Parathyroid adenoma (tissue), 2 donors: Measurements from ENCODE around the gene RASSF7.

ENCODE experiments used
- H2AFZ ChIP-seq: fragments of 300-600 bp; sonication (generic); one replicate; pipeline ENCODE4 v1.7.0; 2017; ENCODE audit warnings: antibody characterized with exemption, mild to moderate bottlenecking
- H3K27ac ChIP-seq: fragments of 300-600 bp; sonication (generic); one replicate; pipeline ENCODE4 v1.7.0; 2017
- H3K27me3 ChIP-seq: fragments of 300-600 bp; sonication (generic); one replicate; pipeline ENCODE4 v1.7.0; 2017; ENCODE audit warnings: low read length; ENCODE audit not compliant: control insufficient read depth, insufficient read depth
- H3K36me3 ChIP-seq: fragments of 300-600 bp; sonication (generic); one replicate; pipeline ENCODE4 v1.7.0; 2017; ENCODE audit warnings: low read length; ENCODE audit not compliant: control insufficient read depth, insufficient read depth
- H3K4me1 ChIP-seq: fragments of 300-600 bp; sonication (generic); one replicate; pipeline ENCODE4 v1.7.0; 2017; ENCODE audit warnings: control low read depth
- H3K4me2 ChIP-seq: fragments of 300-600 bp; sonication (generic); one replicate; pipeline ENCODE4 v1.7.0; 2017; ENCODE audit warnings: low read length
- H3K4me3 ChIP-seq: fragments of 300-600 bp; sonication (generic); one replicate; pipeline ENCODE4 v1.7.0; 2017; ENCODE audit warnings: low read depth, low read length
- H3K79me2 ChIP-seq: fragments of 300-600 bp; sonication (generic); one replicate; pipeline ENCODE4 v1.7.0; 2017; ENCODE audit warnings: control low read depth
- H3K9ac ChIP-seq: fragments of 300-600 bp; sonication (generic); one replicate; pipeline ENCODE4 v1.7.0; 2017; ENCODE audit warnings: mild to moderate bottlenecking
- H3K9me3 ChIP-seq: fragments of 300-600 bp; sonication (generic); one replicate; pipeline ENCODE4 v1.7.0; 2017; ENCODE audit warnings: low read length; ENCODE audit not compliant: control insufficient read depth
- TF ChIP-seq, protein P1 (sequence below): fragments of 300-600 bp; sonication (generic); IDR thresholded peaks from one replicate; pipeline ENCODE4 v1.7.0; 2017; ENCODE audit warnings: antibody characterized with exemption, mild to moderate bottlenecking
- donor health status: primary hyperparathyroidism.

Gene RASSF7

DNA sequence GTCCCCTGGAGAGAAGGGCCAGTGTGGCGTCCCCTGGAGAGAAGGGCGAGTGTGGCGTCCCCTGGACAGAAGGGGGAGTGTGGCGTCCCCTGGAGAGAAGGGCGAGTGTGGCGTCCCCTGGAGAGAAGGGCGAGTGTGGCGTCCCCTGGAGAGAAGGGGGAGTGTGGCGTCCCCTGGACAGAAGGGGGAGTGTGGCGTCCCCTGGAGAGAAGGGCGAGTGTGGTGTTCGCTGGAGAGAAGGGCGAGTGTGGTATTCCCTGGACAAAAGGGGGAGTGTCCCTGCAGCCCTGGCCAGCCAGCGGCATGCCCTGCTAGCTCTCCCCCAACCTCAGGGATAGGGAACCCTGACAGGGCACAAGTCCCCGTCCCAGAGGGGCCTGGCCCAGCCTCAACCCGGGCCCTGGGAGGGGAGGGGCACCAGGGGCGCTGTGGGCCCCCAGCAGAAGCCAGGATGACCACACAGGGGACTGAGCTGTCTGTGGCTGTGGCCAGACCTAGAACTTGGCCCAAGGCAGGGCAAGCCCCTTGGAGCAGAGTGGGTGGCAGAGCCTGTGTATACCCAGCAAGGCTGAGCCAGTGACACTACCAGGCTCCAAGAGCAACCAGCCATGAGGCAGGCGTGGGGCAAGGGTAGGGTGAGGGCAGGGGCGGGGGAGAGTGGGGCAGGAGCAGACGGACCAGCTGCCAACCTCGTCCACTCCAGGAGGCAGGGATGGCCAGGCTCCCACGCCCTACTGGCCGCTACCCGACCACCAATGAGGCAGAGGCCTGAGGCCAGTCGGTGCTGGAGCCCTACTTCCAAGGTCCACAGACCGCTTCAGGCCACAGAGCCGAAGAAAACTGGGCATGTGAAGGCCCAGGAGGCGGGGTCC, 29.6 kb upstream of the RASSF7 start:
- Histone ChIP-seq H2AFZ (no peak overlapping the region), H3K9me3 (no peaks in the 10 kb centered on the region), H3K79me2 (no peaks in the 10 kb centered on the region), H3K27ac (no peak overlapping the region), H3K4me2 (no peak overlapping the region), H3K4me3 (no peak overlapping the region), H3K27me3 (no peaks in the 10 kb centered on the region), H3K4me1 (no peaks in the 10 kb centered on the region), H3K36me3 (no peaks in the 10 kb centered on the region), H3K9ac (no peak overlapping the region)
- TF ChIP-seq, protein P1, sequence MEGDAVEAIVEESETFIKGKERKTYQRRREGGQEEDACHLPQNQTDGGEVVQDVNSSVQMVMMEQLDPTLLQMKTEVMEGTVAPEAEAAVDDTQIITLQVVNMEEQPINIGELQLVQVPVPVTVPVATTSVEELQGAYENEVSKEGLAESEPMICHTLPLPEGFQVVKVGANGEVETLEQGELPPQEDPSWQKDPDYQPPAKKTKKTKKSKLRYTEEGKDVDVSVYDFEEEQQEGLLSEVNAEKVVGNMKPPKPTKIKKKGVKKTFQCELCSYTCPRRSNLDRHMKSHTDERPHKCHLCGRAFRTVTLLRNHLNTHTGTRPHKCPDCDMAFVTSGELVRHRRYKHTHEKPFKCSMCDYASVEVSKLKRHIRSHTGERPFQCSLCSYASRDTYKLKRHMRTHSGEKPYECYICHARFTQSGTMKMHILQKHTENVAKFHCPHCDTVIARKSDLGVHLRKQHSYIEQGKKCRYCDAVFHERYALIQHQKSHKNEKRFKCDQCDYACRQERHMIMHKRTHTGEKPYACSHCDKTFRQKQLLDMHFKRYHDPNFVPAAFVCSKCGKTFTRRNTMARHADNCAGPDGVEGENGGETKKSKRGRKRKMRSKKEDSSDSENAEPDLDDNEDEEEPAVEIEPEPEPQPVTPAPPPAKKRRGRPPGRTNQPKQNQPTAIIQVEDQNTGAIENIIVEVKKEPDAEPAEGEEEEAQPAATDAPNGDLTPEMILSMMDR: no peak

DNA sequence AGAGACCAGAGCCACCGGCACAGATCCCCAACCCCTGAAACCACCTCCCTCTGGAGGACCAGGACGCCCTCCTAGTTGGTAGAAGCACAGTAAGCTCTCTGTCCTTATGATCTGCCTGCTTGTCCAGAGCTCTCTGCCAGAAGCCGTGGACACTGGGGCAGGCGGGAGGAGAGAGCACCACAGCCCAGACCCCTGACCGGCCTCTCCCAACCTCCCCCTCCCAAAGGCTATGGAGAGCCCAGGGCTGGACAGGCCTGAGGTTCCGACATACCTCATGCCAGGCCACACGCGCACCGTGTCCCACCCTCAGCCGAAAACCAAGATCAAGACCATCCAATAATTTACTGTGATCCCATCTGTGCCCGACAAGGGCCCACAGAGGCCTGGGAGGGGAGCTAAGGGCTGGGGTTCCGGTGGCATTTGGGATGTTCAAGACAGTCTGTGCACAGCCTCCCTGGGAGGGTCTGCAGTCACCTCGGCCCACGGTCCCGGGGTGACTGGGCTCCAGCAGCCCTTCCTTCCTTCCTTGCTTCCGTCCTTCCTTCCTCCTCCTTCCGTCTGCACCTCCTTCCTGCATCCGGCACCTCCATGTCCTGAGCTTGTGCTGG, 28.7 kb upstream of the RASSF7 start:
- no peak overlapping the region for H3K9ac ChIP-seq
- H3K4me3 ChIP-seq: no peak overlapping the region
- no peak overlapping the region for H2AFZ ChIP-seq
- H3K4me1 ChIP-seq: no peaks in the 10 kb centered on the region
- no peaks in the 10 kb centered on the region for H3K27me3 ChIP-seq
- H3K4me2 ChIP-seq: no peak overlapping the region
- no peaks in the 10 kb centered on the region for H3K36me3 ChIP-seq
- no peaks in the 10 kb centered on the region for H3K9me3 ChIP-seq
- TF ChIP-seq, protein P1: no peak
- H3K79me2 ChIP-seq: no peaks in the 10 kb centered on the region
- H3K27ac ChIP-seq: no peak overlapping the region

DNA sequence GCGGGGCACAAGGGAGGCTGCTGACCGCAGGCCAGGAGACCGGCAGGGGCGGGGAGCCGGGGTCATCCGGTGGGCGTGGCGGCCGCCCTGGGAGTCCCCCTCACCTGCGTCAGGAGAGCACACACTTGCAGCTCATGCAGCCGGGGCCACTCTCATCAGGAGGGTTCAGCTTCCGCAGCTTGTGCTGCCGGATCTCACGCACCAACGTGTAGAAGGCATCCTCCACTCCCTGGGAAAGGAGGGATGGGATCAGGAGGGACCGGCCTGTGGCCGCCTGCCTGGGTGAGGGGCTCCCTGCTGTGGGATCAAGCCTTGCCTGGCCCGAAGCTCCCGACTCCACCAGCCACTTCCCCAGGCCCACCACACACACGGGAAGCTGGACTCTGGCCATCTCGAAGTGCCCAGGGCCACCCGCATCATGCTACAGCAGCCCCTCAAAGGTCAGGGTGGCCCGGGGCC, 28.2 kb upstream of the RASSF7 start:
- Histone ChIP-seq H2AFZ (no peak overlapping the region), H3K9me3 (no peaks in the 10 kb centered on the region), H3K4me1 (no peaks in the 10 kb centered on the region), H3K79me2 (no peaks in the 10 kb centered on the region), H3K36me3 (no peaks in the 10 kb centered on the region), H3K27ac (no peak overlapping the region), H3K27me3 (no peaks in the 10 kb centered on the region), H3K4me3 (no peak overlapping the region), H3K4me2 (no peak overlapping the region), H3K9ac (no peak overlapping the region)
- TF ChIP-seq, protein P1: no peak

DNA sequence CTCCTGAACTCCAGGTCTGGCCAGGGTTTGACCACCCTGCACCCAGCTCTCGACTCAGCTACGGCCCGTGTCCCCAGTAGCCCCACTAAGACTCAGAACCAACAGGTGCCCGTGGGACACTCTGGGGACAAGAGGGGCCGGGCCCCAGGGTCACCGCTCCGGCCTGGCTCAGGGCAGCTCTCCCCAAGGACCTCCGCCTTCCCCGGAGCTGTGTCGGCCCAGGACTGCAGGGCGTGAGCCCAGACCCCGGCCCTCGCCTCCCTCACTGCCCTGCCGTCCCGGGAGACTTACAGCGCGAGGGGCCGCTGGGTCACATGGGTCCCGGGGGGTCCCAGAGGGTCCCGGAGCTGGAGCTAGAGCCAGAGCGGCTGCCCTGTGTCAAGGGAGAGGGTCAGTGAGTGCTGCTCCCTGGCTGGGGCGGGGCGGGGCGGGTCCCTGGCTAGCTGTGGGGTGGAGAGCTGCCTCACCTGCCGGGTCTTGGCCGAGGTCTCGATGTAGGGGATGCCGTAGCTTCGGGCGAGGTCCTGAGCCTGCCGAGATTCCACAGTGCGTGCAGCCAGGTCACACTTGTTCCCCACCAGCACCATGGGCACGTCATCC, 27.7 kb upstream of the RASSF7 start:
- Histone ChIP-seq H3K4me2 (no peak overlapping the region), H3K9ac (no peak overlapping the region), H2AFZ (no peak overlapping the region), H3K79me2 (no peaks in the 10 kb centered on the region), H3K27me3 (no peaks in the 10 kb centered on the region), H3K4me3 (no peak overlapping the region), H3K27ac (no peak overlapping the region), H3K9me3 (no peaks in the 10 kb centered on the region), H3K36me3 (no peaks in the 10 kb centered on the region), H3K4me1 (no peaks in the 10 kb centered on the region)
- TF ChIP-seq, protein P1: no peak
